ENCODE measurements around the gene FN1. TPM values are rescaled to one million over a fixed set of nuclear protein-coding genes. Genes with fewer than 3 reads are reported as not detected.
"Not testable (repeated sequence)": the region's sequence is repeated elsewhere in the genome, so short reads cannot be mapped to it uniquely, and the experiment has no call there.

FN1 gene
- total RNA-seq, 1 donor from 2014 or later = 2,584 TPM

- no peak for DNase-seq (ENCODE audit: low read depth)
- no peak for TF ChIP-seq CTCF (IDR thresholded peaks at IDR 0.05; ENCODE audit: insufficient read depth, low read length, poor library complexity, severe bottlenecking)
- H3K27me3 ChIP-seq (ENCODE audit: control insufficient read depth, insufficient read depth, low read length) = no peaks in the 10 kb centered on the region
- no peak overlapping the region for H3K4me3 ChIP-seq (ENCODE audit: low read depth, low read length)
- H3K36me3 ChIP-seq (ENCODE audit: control insufficient read depth, insufficient read depth, low read length) = peaks cover 3% of the 10 kb centered on the region
These were observed 74.5 kb downstream of the FN1 start for GRCh38 chr2:215361211-215361875.

GRCh38 chr2:215360596-215360995 is 75.3 kb downstream of the FN1 start:
- H3K36me3 ChIP-seq (ENCODE audit: control insufficient read depth, insufficient read depth, low read length) = peaks cover 3% of the 10 kb centered on the region
- DNase-seq (ENCODE audit: low read depth) = no peak
- no peak overlapping the region for H3K4me3 ChIP-seq (ENCODE audit: low read depth, low read length)
- H3K27me3 ChIP-seq (ENCODE audit: control insufficient read depth, insufficient read depth, low read length) = no peaks in the 10 kb centered on the region
- TF ChIP-seq CTCF (IDR thresholded peaks at IDR 0.05; ENCODE audit: insufficient read depth, low read length, poor library complexity, severe bottlenecking) = no peak

DNA sequence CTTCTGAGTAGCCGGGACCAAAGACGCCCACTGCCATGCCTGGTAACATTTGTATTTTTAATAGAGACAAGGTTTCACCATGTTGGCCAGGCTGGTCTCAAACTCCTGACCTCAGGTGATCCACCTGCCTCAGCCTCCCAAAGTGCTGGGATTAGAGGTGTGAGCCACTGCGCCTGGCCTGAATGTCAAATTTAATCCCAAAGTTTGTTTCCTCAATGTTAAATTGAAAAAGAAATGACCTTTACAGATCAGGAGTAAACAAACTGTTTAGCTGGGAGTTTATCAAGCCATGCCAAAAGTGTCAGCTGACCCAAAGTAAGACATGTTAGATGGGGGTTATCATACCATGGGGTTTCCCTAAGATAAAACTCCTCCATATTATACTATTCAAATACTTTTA is 75.8 kb downstream of the FN1 start:
- not testable (repeated sequence) for H3K36me3 ChIP-seq (ENCODE audit: control insufficient read depth, insufficient read depth, low read length); DNase-seq (ENCODE audit: low read depth); H3K4me3 ChIP-seq (ENCODE audit: low read depth, low read length); H3K27me3 ChIP-seq (ENCODE audit: control insufficient read depth, insufficient read depth, low read length)

DNA sequence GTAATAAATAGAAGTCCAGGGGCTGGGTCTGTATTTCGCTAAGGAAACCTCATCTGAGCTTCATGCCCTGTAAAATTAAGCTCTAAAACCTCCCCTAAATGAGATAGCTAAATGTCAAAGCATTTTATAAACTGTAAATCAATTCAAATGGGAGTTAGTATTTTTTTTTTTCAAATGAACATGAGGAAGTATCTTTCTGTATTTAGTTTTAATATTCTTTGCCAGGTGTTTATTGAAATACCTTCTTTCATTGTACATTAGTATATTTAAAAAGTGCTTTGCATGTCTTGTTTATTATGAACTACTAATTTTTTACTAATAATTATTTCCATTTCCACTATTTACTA is 76.3 kb downstream of the FN1 start:
- peaks cover 3% of the 10 kb centered on the region for H3K36me3 ChIP-seq (ENCODE audit: control insufficient read depth, insufficient read depth, low read length)
- no peak overlapping the region for H3K4me3 ChIP-seq (ENCODE audit: low read depth, low read length)
- H3K27me3 ChIP-seq (ENCODE audit: control insufficient read depth, insufficient read depth, low read length) = no peaks in the 10 kb centered on the region
- no peak for TF ChIP-seq CTCF (IDR thresholded peaks at IDR 0.05; ENCODE audit: insufficient read depth, low read length, poor library complexity, severe bottlenecking)
- DNase-seq (ENCODE audit: low read depth) = no peak

DNA sequence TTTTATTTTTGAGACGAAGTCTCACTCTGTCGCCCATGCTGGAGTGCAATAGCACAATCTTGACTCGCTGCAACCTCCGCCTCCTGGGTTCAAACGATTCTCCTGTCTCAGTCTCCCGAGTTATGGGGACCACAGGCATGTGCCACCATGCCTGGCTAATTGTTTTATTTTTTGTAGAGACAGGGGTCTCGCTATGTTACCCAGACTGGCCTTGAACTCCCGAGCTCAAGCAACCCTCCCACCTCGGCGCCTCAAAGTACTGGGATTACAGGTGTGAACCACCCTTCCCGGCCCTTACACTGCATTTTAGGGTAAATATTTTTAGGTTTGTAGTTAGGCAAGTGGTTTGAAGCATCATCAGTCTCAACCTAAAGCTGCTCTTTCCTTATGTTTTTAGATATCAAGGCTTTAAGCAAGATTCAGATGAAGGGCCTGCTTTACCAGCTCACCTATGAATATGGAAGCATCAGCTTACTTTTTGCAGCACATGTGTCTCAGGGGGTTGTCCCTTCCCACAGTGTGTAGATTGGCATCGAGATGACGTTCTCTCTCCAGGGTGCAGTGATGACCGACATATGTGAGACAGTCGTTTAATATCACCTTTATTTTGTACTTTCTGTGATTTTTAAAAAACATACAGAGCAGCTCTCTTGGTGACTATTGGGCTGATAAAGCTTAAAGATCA is 76.8 kb downstream of the FN1 start:
- Histone ChIP-seq H3K27me3 (ENCODE audit: control insufficient read depth, insufficient read depth, low read length) (no peaks in the 10 kb centered on the region), H3K4me3 (ENCODE audit: low read depth, low read length) (no peak overlapping the region), H3K36me3 (ENCODE audit: control insufficient read depth, insufficient read depth, low read length) (peaks cover 3% of the 10 kb centered on the region)
- no peak for DNase-seq (ENCODE audit: low read depth)
- no peak for TF ChIP-seq CTCF (IDR thresholded peaks at IDR 0.05; ENCODE audit: insufficient read depth, low read length, poor library complexity, severe bottlenecking)

DNA sequence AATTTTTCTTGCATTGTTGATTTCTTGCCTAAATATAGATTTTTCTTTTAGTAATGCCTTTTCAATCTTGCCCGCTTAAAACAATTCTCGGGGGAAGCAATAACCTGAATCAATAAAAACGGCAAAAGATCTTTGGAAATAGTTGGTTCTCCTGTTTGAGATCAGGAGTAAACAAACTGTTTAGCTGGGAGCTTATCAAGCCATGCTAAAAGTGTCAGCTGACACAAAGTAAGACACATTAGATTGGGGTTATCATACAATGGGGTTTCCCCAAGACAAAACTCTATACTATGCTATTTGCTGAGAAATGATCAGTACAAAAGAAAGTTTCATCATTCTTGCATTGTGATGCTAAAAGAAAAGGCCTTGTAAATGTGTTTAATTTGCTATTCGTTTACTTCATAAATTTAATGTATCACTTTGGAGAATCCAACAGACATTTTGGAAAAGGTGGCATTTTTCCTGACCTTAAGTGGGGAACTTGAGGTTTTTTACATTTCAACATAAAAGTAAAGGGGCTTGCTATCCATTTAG is 77.5 kb downstream of the FN1 start:
- H3K27me3 ChIP-seq (ENCODE audit: control insufficient read depth, insufficient read depth, low read length) = no peaks in the 10 kb centered on the region
- DNase-seq (ENCODE audit: low read depth) = no peak
- no peak for TF ChIP-seq CTCF (IDR thresholded peaks at IDR 0.05; ENCODE audit: insufficient read depth, low read length, poor library complexity, severe bottlenecking)
- peaks cover 3% of the 10 kb centered on the region for H3K36me3 ChIP-seq (ENCODE audit: control insufficient read depth, insufficient read depth, low read length)
- H3K4me3 ChIP-seq (ENCODE audit: low read depth, low read length) = no peak overlapping the region

Data from kidney epithelial cell (primary cell).